ENCODE results near the gene RGS12. TPM values are rescaled to one million over a fixed set of nuclear protein-coding genes. Genes with fewer than 3 reads are reported as not detected.

The RGS12 gene
- total and polyA plus RNA-seq, 2 of the 8 experiments (the other 6 are each of a cell fraction or from before 2014, with no cell fraction given), result 6.0 to 16.4 TPM

DNA sequence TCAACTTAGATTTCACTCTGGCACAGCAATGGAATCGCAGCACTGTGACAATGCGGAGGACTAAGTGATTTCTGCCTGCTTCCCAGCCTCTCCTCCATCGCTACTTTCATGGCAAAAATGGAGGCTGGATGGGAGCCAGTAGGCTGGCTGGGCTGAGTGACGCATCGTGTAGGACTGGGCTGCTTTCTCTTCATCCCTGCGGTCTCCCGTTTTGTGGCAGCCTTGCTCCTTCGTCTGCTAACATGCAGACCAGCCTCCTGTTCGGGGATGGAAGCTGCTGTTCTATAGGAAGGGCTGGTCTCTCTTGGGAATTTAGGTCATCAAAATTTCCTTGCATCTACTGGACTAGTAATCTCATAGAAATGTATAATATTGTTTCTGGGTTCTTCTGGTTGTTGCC, 15.8 kb upstream of the RGS12 start:
- H2AK5ac ChIP-seq (ENCODE audit: low read depth, low read length), result no peak overlapping the region
- no peak overlapping the region for H3K27ac ChIP-seq (ENCODE audit: low read depth, low read length)
- H3K14ac ChIP-seq (ENCODE audit: insufficient read length), result no peak overlapping the region
- H3K79me2 ChIP-seq (ENCODE audit: control insufficient read depth in 1 of 2, insufficient read depth in 2 of 2, low read length in 2 of 2), result no peaks in the 10 kb centered on the region
- POLR2A ChIA-PET (ENCODE audit: partially characterized antibody), result no interaction called here
- TF ChIP-seq, protein P1, sequence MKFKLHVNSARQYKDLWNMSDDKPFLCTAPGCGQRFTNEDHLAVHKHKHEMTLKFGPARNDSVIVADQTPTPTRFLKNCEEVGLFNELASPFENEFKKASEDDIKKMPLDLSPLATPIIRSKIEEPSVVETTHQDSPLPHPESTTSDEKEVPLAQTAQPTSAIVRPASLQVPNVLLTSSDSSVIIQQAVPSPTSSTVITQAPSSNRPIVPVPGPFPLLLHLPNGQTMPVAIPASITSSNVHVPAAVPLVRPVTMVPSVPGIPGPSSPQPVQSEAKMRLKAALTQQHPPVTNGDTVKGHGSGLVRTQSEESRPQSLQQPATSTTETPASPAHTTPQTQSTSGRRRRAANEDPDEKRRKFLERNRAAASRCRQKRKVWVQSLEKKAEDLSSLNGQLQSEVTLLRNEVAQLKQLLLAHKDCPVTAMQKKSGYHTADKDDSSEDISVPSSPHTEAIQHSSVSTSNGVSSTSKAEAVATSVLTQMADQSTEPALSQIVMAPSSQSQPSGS (IDR thresholded peaks at IDR 0.05; ENCODE audit: low read length), result no peak
- TF ChIP-seq JUND (IDR thresholded peaks at IDR 0.05; ENCODE audit: low read length), result no peak
- H3K27me3 ChIP-seq (replicated peaks in 1 of 4; ENCODE audit: control insufficient read depth in 3 of 4, extremely low read depth in 1 of 4, insufficient read depth in 3 of 4, low read length in 3 of 4), result no peaks in the 10 kb centered on the region
- no peak overlapping the region for H4K5ac ChIP-seq (ENCODE audit: insufficient read length, low read depth, low read length)
- H2BK5ac ChIP-seq (ENCODE audit: low read depth, low read length), result no peak overlapping the region
- no peak overlapping the region for H3K4me2 ChIP-seq (ENCODE audit: insufficient read depth in 1 of 2, low read depth in 2 of 2, low read length in 2 of 2)
- no peak overlapping the region for H3K18ac ChIP-seq (ENCODE audit: extremely low read depth, low read length)
- no peak overlapping the region for H2BK20ac ChIP-seq (ENCODE audit: low read length)
- no peak overlapping the region for H4K91ac ChIP-seq (replicated peaks; ENCODE audit: insufficient read length, low read length)
- H3K9me3 ChIP-seq (ENCODE audit: insufficient read depth in 2 of 2, low read depth in 1 of 2, low read length in 1 of 2), result no peaks in the 10 kb centered on the region; a peak in 1 of 4 replicates
- no peaks in the 10 kb centered on the region for H3K4me1 ChIP-seq (replicated peaks in 1 of 4; ENCODE audit: control insufficient read depth in 3 of 4, insufficient read depth in 4 of 4, low read length in 3 of 4)
- 88% methylated on average over 9 of the region's 9 CpGs; no CpG with 5 or more reads in 1 of the 2 experiments for WGBS, 2 experiments (ENCODE audit: extremely low coverage in 1 of 2, insufficient coverage in 1 of 2, insufficient read length in 1 of 2, insufficient replicate concordance in 2 of 2, low coverage in 1 of 2, low lambda C conversion rate in 2 of 2, missing lambda C conversion rate in 1 of 2)
- no peak overlapping the region for H2BK12ac ChIP-seq (ENCODE audit: low read depth, low read length)
- no peaks in the 10 kb centered on the region for H3K79me1 ChIP-seq (ENCODE audit: low read depth, low read length)
- 0 out of 2 replicates have a peak overlapping the region, but pooled peaks have one; percentile 45 for H4K8ac ChIP-seq (ENCODE audit: extremely low read depth, insufficient read depth, low read length)
- no peak overlapping the region for H3K23ac ChIP-seq (ENCODE audit: insufficient read length)
- no peaks in the 10 kb centered on the region for H3K23me2 ChIP-seq (ENCODE audit: low read depth, low read length)
- no peak overlapping the region for H2BK15ac ChIP-seq (ENCODE audit: low read length)
- no peak overlapping the region for H2AFZ ChIP-seq (ENCODE audit: low read length)
- H3K4me3 ChIP-seq (ENCODE audit: extremely low read depth in 1 of 4, insufficient read depth in 2 of 4, low read depth in 3 of 4, low read length in 4 of 4), result no peak overlapping the region
- no peak overlapping the region for H3K4ac ChIP-seq (replicated peaks; ENCODE audit: insufficient read length, low read depth, low read length)
- H2BK120ac ChIP-seq (replicated peaks; ENCODE audit: low read depth, low read length), result no peak overlapping the region
- no peaks in the 10 kb centered on the region for H3K36me3 ChIP-seq (ENCODE audit: control insufficient read depth in 2 of 4, insufficient read depth in 4 of 4, low read length in 3 of 4)
- no peaks in the 10 kb centered on the region for H4K20me1 ChIP-seq (replicated peaks in 1 of 2; ENCODE audit: control insufficient read depth in 1 of 2, insufficient read depth in 2 of 2, low read length in 2 of 2)
- FAIRE-seq, result no peak
- peak in 1 of 2 experiments; percentile 23 for DNase-seq (ENCODE audit: low read depth in 1 of 2, low spot score in 2 of 2)
- no peak overlapping the region for H3K9ac ChIP-seq (replicated peaks in 1 of 4; ENCODE audit: extremely low read depth in 1 of 4, low read depth in 3 of 4, low read length in 3 of 4)
- H3K56ac ChIP-seq (replicated peaks; ENCODE audit: insufficient read length, low read depth, low read length), result no peak overlapping the region
- CTCF ChIA-PET (ENCODE audit: partially characterized antibody), result interaction anchor here (0.6 to 1.2 kb wide), 2 partner anchors 15 to 16 kb away, joined by 3 to 5 read pairs; no protein-coding TSS in a partner anchor

Data from H1 (cell line).